GM18951 (cell line): Measurements from ENCODE around the gene COPS8.

Source experiments
- POLR2A ChIP-seq: IDR thresholded peaks from 4 replicates; pipeline ENCODE4 v1.6.1; 2011; ENCODE audit warnings: mild to moderate bottlenecking; ENCODE audit not compliant: insufficient read length, insufficient read depth; ENCODE audit errors: extremely low read depth
- in situ Hi-C: fragments of 300-500 bp; cut with MboI; formaldehyde crosslinking; loops from one replicate; pipeline ENCODE4 v1.12.0; 2022; ENCODE audit warnings: low sequenced_read_pairs, mixed read lengths, inconsistent platforms; ENCODE audit not compliant: unreplicated experiment

COPS8 gene

GRCh38 chr2:237097911-237098702 lies 12.4 kb downstream of the COPS8 start:
- TF ChIP-seq POLR2A: no peak
- in situ Hi-C loops: no loop called here

DNA sequence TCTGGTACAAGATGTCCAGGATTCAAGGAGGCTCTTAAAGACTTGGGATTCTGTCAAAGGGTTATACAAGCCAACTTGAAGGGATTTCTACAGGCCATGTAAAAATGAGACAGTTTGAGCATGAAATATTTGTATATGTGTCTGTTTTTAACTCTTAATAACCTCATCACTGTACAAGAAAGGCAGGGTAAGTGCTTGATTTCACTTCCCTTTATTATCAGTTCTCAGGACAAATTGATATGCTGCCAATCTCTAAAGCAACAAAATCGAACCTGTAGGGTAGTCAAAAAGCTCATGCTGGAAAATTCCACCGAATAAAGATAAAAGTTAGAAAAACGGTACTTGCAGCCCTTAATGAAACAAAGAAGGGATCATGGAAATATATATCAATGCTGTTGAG lies 14.1 kb downstream of the COPS8 start:
- in situ Hi-C loops: no loop called here
- TF ChIP-seq POLR2A: no peak

DNA sequence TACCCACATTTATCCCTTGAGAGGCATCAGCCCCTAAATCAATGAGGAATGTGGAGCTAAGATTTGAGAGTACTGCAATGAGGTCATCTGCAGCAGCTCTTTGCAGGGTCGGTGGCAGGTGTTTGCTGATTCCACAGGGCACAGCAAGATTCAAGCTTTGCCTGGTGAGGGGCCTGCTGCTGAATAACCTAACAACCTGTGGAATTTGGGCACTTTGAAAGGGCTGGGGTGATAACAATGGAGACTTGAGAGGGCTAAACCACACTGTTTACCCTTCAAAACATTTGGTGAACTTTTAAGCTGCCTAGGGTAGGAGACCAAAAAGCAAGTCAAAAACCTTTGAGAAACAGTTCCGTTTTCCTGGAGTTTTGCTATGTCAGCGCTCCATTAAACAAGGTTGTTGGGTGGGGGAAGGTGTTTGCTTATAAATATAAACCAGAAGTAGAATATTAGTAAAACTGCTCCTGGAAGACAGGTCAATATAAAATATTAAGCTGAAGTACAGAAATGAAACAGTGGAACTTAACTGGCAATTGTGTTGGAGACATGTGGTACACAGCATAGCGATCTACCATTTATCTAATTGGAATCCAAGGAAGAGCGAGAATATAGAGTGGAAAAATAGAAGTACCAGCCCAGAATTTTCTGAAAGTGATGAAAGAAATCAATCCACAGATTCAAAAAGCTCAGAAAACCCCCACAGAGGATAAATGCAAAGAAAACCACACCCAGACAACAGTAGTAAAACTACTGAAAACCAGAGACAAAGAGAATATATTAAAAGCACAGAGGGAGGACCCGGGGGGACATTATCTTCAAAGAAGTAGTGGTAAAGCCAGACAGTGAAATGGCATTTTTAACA lies 15.7 kb downstream of the COPS8 start:
- in situ Hi-C loops: no loop called here

GRCh38 chr2:237102428-237102827 lies 16.7 kb downstream of the COPS8 start:
- in situ Hi-C loops: no loop called here
- TF ChIP-seq POLR2A: no peak

More for the DNA sequence above, 15.7 kb downstream of the COPS8 start:
- no peak for TF ChIP-seq POLR2A

DNA sequence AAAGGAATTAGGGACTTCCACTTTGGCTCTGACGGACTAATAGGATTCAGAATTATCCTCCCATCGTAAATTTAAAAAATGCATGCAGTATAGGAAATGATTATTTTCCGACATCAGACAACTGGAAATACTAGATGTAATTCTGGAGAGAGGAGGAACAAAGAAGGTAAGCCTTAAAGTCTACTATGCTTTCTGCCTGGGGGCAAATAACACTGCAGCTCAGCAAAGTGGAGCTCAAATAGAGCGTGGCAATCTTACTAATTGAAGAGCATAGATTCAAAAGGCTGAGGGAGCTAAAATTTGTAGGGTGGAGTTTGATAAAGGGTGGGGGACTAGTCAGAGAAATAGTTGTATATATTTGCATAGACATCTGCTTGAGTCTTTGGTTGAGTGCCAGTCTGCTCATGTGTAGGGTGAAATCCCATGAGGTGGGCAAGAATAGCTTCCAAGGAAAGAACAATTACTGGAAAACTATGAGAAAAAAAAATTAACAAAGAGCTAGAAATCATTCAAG lies 23.8 kb downstream of the COPS8 start:
- TF ChIP-seq POLR2A: no peak
- in situ Hi-C loops: no loop called here

DNA sequence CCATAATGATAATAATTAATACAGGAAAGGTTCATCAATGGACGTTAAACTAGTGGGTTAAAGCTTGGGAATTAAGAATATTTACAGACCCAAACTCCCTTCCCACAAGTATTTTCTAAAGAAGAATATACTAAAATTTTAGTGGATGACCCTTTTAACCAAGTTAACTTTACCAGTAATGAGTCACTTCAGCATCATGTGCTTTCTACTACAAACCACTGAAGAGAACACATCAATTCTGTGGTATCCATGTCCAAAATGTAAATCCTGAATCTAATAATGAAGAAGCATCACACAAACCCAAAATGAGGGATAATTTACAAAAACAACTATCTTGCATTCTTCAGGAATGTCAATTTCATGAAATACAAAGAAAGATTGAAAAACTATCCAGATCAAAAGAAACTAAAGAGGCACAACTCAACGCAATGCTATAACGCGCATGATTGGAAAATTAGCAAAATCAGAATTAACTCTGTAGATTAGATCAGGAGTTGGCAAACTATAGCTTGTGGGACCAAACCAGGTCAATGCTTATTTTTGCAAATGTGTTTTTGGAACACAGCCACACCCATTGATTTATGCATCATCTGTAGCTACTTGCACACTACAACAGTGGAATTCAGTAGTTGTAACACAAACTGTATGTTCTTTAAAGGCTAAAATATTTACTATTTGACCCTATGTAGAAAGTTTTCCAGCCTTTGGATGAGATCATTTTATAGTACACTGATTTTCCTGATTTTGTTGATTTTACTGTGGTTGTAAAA lies 27.5 kb downstream of the COPS8 start:
- in situ Hi-C loops: no loop called here
- no peak for TF ChIP-seq POLR2A

GRCh38 chr2:237115870-237116269 lies 30.2 kb downstream of the COPS8 start:
- TF ChIP-seq POLR2A: no peak
- in situ Hi-C loops: no loop called here

DNA sequence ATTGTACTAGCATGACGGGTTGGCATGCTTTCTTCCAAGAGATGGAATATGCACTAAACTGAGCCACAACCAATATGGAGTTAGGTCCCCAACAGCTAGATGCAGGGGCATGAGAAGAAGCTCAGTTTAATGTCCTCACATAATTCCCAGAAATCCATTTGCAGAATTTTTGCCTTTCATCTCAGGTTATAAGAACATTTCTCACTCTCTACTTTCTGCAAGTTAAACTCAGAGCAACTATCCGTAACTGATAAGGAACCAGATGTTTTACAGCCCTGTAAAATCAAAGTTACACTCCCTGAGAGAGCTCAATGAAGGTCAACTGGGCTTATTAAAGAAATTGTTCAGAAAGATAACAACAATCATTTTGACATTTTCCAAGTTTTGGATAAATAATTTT lies 30.7 kb downstream of the COPS8 start:
- no peak for TF ChIP-seq POLR2A
- in situ Hi-C loops: no loop called here

- TF ChIP-seq POLR2A: no peak
- in situ Hi-C loops: no loop called here
These were observed 32.3 kb downstream of the COPS8 start for GRCh38 chr2:237118025-237118424.

- in situ Hi-C loops: no loop called here
- TF ChIP-seq POLR2A: no peak
These were observed 33.0 kb downstream of the COPS8 start for GRCh38 chr2:237118561-237119155.

DNA sequence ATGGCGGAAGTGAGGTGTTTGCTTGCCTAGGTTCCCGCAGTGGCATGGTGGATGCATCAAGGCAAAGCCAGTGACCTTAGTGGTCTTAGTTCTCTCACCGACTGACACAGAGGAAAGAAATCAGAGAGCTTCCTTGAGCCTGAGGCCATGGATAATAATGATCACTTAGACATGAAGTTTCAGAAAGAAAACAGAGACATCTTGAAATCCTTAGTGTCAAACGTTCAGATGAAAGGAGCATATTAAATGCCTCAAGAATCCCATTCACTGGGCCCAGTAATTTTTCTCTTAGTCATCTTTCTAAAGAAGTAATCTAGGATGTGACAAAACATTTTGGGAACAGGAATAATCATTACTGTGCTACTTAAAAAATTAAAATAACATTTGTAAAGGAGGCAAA lies 35.2 kb downstream of the COPS8 start:
- no peak for TF ChIP-seq POLR2A
- in situ Hi-C loops: no loop called here

DNA sequence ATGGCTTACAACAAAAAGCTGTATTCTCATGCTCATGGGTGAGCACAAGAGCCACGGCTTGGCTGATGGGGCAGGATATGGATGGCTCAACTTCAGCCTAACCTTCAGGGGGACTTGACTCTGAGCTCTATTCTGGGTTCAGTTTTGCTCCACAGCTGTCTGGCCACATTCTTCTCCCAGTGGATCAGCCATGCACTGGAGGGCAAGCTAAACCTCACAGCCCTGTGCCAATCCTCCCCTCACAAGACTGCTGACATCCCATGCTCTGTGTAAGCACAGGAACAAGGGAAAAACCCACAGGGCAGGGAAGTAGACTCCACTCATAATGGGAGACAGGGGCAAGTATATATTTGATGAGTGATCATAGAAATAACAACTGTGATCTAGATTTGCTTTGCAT lies 35.6 kb downstream of the COPS8 start:
- in situ Hi-C loops: no loop called here
- no peak for TF ChIP-seq POLR2A
